HCT116 (cell line): Measurements from ENCODE around the gene CREG1. TPM values are rescaled to one million over a fixed set of nuclear protein-coding genes. Genes with fewer than 3 reads are reported as not detected.

Source experiments
- ATAC-seq: fragments of 200-7000 bp; cut with Tn5 transposase; 2 replicates; pipeline ENCODE4 v1.9.1; 2020; ENCODE audit warnings: mild to moderate bottlenecking, moderate library complexity
- BruUV-seq: library from RNA; stranded (reverse); fragments of 400-500 nt; replicated peaks from 2 replicates; lab custom pipeline; 2021; lab: Mats Ljungman, UMichigan
- CTCF ChIA-PET: fragments of 300-600 bp; sonication (Branson Sonifier 250); formaldehyde crosslinking; loops from one replicate; lab custom pipeline; 2021; ENCODE audit warnings: antibody characterized with exemption; lab: Charles Lee
- POLR2A ChIA-PET: fragments of 300-600, 350-600 bp; sonication (Branson Sonifier 250); formaldehyde crosslinking; loops from one replicate; lab custom pipeline; 2021; ENCODE audit warnings: antibody characterized with exemption; lab: Charles Lee
- RAD21 ChIA-PET, 2 experiments: fragments of 300-600 bp; sonication (Branson Sonifier 250); formaldehyde crosslinking; loops; one replicate each; lab custom pipeline; 2023; ENCODE audit warnings: low total read pairs in 2 of 2; ENCODE audit not compliant: uncharacterized antibody in 2 of 2, unreplicated experiment in 2 of 2, low non-redundant PET in 1 of 2; lab: Charles Lee
- DNase-seq: peaks from one replicate; pipeline ENCODE4 v3.0.0-alpha.2; 2010; ENCODE audit warnings: low read depth, low spot score
- H2AFZ ChIP-seq: fragments of 200-600 bp; shearing (Covaris generic), sonication (generic); 2 replicates; pipeline ENCODE4 v1.6.1; 2017; ENCODE audit warnings: low read depth, mixed run types, mixed read lengths, antibody characterized with exemption, low read length; ENCODE audit not compliant: poor library complexity, severe bottlenecking
- H3K27ac ChIP-seq: 2 replicates; pipeline ENCODE4 v1.5.1; 2012; ENCODE audit warnings: low read depth, low read length
- H3K27me3 ChIP-seq: fragments of 200-600 bp; sonication (generic); 2 replicates; pipeline ENCODE4 v1.6.1; 2016; ENCODE audit warnings: mixed run types, low read length, mixed read lengths; ENCODE audit not compliant: insufficient read depth
- H3K36me3 ChIP-seq, 2 experiments: fragments of 200-500 bp in 1 of 2; fragments of 200-600 bp in 1 of 2; sonication (Bioruptor generic) in 1 of 2; sonication (generic) in 1 of 2; 2 replicates each; pipeline versions ENCODE4 v1.5.1 to v1.6.1; 2014 to 2016; ENCODE audit warnings: low read length in 2 of 2, inconsistent platforms in 1 of 2, mixed read lengths in 1 of 2, mixed run types in 1 of 2; ENCODE audit not compliant: insufficient read depth in 2 of 2, control insufficient read depth in 1 of 2
- H3K4me1 ChIP-seq, 2 experiments: fragments of 200-600 bp in 1 of 2; sonication (generic) in 1 of 2; 2 replicates each; pipeline versions ENCODE4 v1.5.1 to v1.6.1; 2012 to 2017; ENCODE audit warnings: low read length in 2 of 2, inconsistent platforms in 1 of 2, mild to moderate bottlenecking in 1 of 2, mixed read lengths in 1 of 2, mixed run types in 1 of 2, moderate library complexity in 1 of 2; ENCODE audit not compliant: insufficient read depth in 2 of 2, control insufficient read depth in 1 of 2
- H3K4me2 ChIP-seq: fragments of 200-600 bp; sonication (generic); 2 replicates; pipeline ENCODE4 v1.6.1; 2017; ENCODE audit warnings: mixed run types, low read length, mixed read lengths
- H3K4me3 ChIP-seq, 2 experiments: fragments of 200-600 bp in 1 of 2; sonication (generic) in 1 of 2; replicated peaks in 1 of 2; 2 replicates each; pipeline ENCODE4 v1.5.1; 2011 to 2016; ENCODE audit warnings: low read length in 2 of 2, control low read depth in 1 of 2, low read depth in 1 of 2, mild to moderate bottlenecking in 1 of 2, mixed read lengths in 1 of 2, mixed run types in 1 of 2
- H3K79me2 ChIP-seq: fragments of 200-600 bp; sonication (generic); 2 replicates; pipeline ENCODE4 v1.6.1; 2017; ENCODE audit warnings: mild to moderate bottlenecking, mixed run types, low read length, moderate library complexity, mixed read lengths; ENCODE audit not compliant: insufficient read depth
- H3K9ac ChIP-seq: fragments of 200-600 bp; sonication (generic); 2 replicates; pipeline ENCODE4 v1.6.1; 2016; ENCODE audit warnings: low read length, mixed read lengths
- H3K9me2 ChIP-seq: fragments of 200-600 bp; sonication (generic), shearing (Covaris generic); 2 replicates; pipeline ENCODE4 v1.6.1; 2017; ENCODE audit warnings: mixed run types, mild to moderate bottlenecking, moderate library complexity; ENCODE audit not compliant: insufficient read depth
- H3K9me3 ChIP-seq, 2 experiments: fragments of 200-500 bp in 1 of 2; fragments of 200-600 bp in 1 of 2; sonication (Bioruptor generic) in 1 of 2; sonication (generic) in 1 of 2; 2 replicates each; pipeline ENCODE4 v1.6.1; 2014 to 2017; ENCODE audit warnings: low read length in 2 of 2, mixed read lengths in 2 of 2, inconsistent platforms in 1 of 2, low read depth in 1 of 2, mild to moderate bottlenecking in 1 of 2, mixed run types in 1 of 2, moderate library complexity in 1 of 2; ENCODE audit not compliant: control insufficient read depth in 1 of 2, insufficient read depth in 1 of 2
- H4K20me1 ChIP-seq: fragments of 200-600 bp; sonication (generic), shearing (Covaris generic); 2 replicates; pipeline ENCODE4 v1.6.1; 2017; ENCODE audit warnings: mixed run types, mild to moderate bottlenecking, moderate library complexity; ENCODE audit not compliant: insufficient read depth
- CEBPB ChIP-seq: IDR thresholded peaks from 2 replicates; pipeline ENCODE4 v1.6.1; 2012; ENCODE audit warnings: low read depth
- CTCF ChIP-seq, 3 experiments: fragments of 200-600 bp in 1 of 3; sonication (generic) in 1 of 3; IDR thresholded peaks in 2 of 3; conservative IDR thresholded peaks in 1 of 3; 2 replicates each; pipeline ENCODE4 v1.5.1; 2012 to 2017; ENCODE audit warnings: low read depth in 2 of 3, low read length in 2 of 3, antibody characterized with exemption in 1 of 3, borderline replicate concordance in 1 of 3, control low read depth in 1 of 3, mild to moderate bottlenecking in 1 of 3, mixed read lengths in 1 of 3, mixed run types in 1 of 3, moderate library complexity in 1 of 3; ENCODE audit not compliant: insufficient read depth in 1 of 3
- EGR1 ChIP-seq: IDR thresholded peaks from 2 replicates; pipeline ENCODE4 v1.6.1; 2012; ENCODE audit warnings: low read depth
- ELF1 ChIP-seq: IDR thresholded peaks from 2 replicates; pipeline ENCODE4 v1.6.1; 2012; ENCODE audit warnings: low read depth, borderline replicate concordance
- EZH2 ChIP-seq: fragments of 200-600 bp; sonication (generic); IDR thresholded peaks from 2 replicates; pipeline ENCODE4 v1.6.1; 2017; ENCODE audit warnings: antibody characterized with exemption, mixed run types
- JUND ChIP-seq: IDR thresholded peaks from 2 replicates; pipeline ENCODE4 v1.6.1; 2012
- MAX ChIP-seq: IDR thresholded peaks from 2 replicates; pipeline ENCODE4 v1.6.1; 2012
- RAD21 ChIP-seq: IDR thresholded peaks from 2 replicates; pipeline ENCODE4 v1.6.1; 2012; ENCODE audit warnings: low read depth, mild to moderate bottlenecking
- REST ChIP-seq: IDR thresholded peaks from 2 replicates; pipeline ENCODE4 v1.6.1; 2012; ENCODE audit warnings: low read depth
- SIN3A ChIP-seq: IDR thresholded peaks from 2 replicates; pipeline ENCODE4 v1.6.1; 2012; ENCODE audit warnings: low read depth
- TCF7L2 ChIP-seq: IDR thresholded peaks from 2 replicates; pipeline ENCODE4 v1.7.0; 2011; ENCODE audit warnings: borderline replicate concordance, inconsistent platforms; ENCODE audit not compliant: insufficient read depth, insufficient read length; ENCODE audit errors: extremely low read depth
- YY1 ChIP-seq: IDR thresholded peaks from 2 replicates; pipeline ENCODE4 v1.6.1; 2011; ENCODE audit warnings: low read length, low read depth, moderate library complexity, mild to moderate bottlenecking; ENCODE audit not compliant: insufficient replicate concordance; ENCODE audit errors: extremely low read depth
- ZNF274 ChIP-seq: fragments of 200-500 bp; sonication (Bioruptor generic); IDR thresholded peaks from 2 replicates; pipeline ENCODE4 v1.6.1; 2014; ENCODE audit warnings: mild to moderate bottlenecking, low read depth, low read length, inconsistent platforms
- intact Hi-C: fragments of 100-400 bp; cut with micrococcal nuclease; formaldehyde crosslinking; loops from 2 replicates; pipeline ENCODE4 v1.10.0; 2022
- total RNA-seq: library from RNA; stranded (reverse); gene quantifications from one replicate; pipeline ENCODE4 v1.2.1, GENCODE V29; 2021; ENCODE audit not compliant: unreplicated experiment

The CREG1 gene
- total RNA-seq, 1 experiment from 2014 or later, result 55.7 TPM

- no peak for DNase-seq
- Histone ChIP-seq H3K4me3 (no peak overlapping the region), H3K36me3 (peaks cover 5 to 12% of the 10 kb centered on the region in 2 experiments; a peak in 3 of 4 replicates), H3K27ac (no peak overlapping the region), H3K9ac (no peak overlapping the region), H3K9me2 (no peaks in the 10 kb centered on the region), H3K4me1 (no peaks in the 10 kb centered on the region), H4K20me1 (no peaks in the 10 kb centered on the region), H3K27me3 (no peaks in the 10 kb centered on the region), H3K9me3 (no peaks in the 10 kb centered on the region), H3K4me2 (no peak overlapping the region), H3K79me2 (no peaks in the 10 kb centered on the region), H2AFZ (no peak overlapping the region)
- POLR2A ChIA-PET, result interaction anchor here (1.1 kb wide), 1 partner anchor 12 kb away, joined by 3 read pairs; the partner anchor contains the start of gene CREG1
- no peak for ATAC-seq
- RAD21 ChIA-PET, result no interaction called here
- BruUV-seq, result no TSS peak
- CTCF ChIA-PET, result interaction anchor here (1.1 to 2.5 kb wide), 3 partner anchors 9 to 357 kb away, joined by 3 to 17 read pairs (median 4); partner anchors contain the start of gene CREG1
- TF ChIP-seq ZNF274, result no peak
- no peak for TF ChIP-seq YY1
- TF ChIP-seq REST, result no peak
- no peak for TF ChIP-seq ELF1
- no peak for TF ChIP-seq SIN3A
- TF ChIP-seq TCF7L2, result no peak
- no peak for TF ChIP-seq CTCF (IDR thresholded peaks at IDR 0.05 in 2 of 3, conservative IDR thresholded peaks at IDR 0.05 in 1 of 3; ENCODE audit: borderline replicate concordance in 1 of 3, insufficient read depth in 1 of 3, low read depth in 2 of 3, low read length in 2 of 3)
- no peak for TF ChIP-seq EGR1
- no peak for TF ChIP-seq EZH2
- TF ChIP-seq RAD21, result no peak
- no peak for TF ChIP-seq MAX
- TF ChIP-seq CEBPB, result no peak
- no peak for TF ChIP-seq JUND
- intact Hi-C loops, result no loop called here
These were observed 12.0 kb downstream of the CREG1 start for GRCh38 chr1:167541610-167542009.
